H1 (cell line): ENCODE results near the gene MRPS17. TPM values are rescaled to one million over a fixed set of nuclear protein-coding genes. Genes with fewer than 3 reads are reported as not detected.

Experiments
- CTCF ChIA-PET: fragments of 300-600 bp; sonication (Branson Sonifier 250); formaldehyde crosslinking; loops from one replicate; lab custom pipeline; 2021; ENCODE audit not compliant: partially characterized antibody; lab: Charles Lee
- POLR2A ChIA-PET: fragments of 300-600 bp; sonication (Branson Sonifier 250); formaldehyde crosslinking; loops from one replicate; lab custom pipeline; 2021; ENCODE audit warnings: inconsistent platforms; ENCODE audit not compliant: partially characterized antibody; lab: Charles Lee
- DNase-seq, 2 experiments: peaks; one replicate each; pipeline versions ENCODE4 v3.0.0 to v3.0.0-alpha.2; 2010 to 2022; ENCODE audit warnings: low spot score in 2 of 2, low read depth in 1 of 2, mixed read lengths in 1 of 2
- FAIRE-seq: peaks from 2 replicates; lab custom pipeline; 2011; peaks lifted over from hg19 to GRCh38; lab: Jason Lieb, UNC
- H2AFZ ChIP-seq: 2 replicates; pipeline ENCODE4 v1.8.1; 2012; ENCODE audit warnings: low read length, inconsistent platforms
- H2AK5ac ChIP-seq: 2 replicates; pipeline ENCODE4 v1.6.1; 2013; ENCODE audit warnings: low read depth, low read length
- H2BK120ac ChIP-seq: replicated peaks from 2 replicates; pipeline ENCODE3; 2013; ENCODE audit warnings: low read depth, low read length, inconsistent platforms
- H2BK12ac ChIP-seq: 2 replicates; pipeline ENCODE4 v1.6.1; 2013; ENCODE audit warnings: low read depth, low read length
- H2BK15ac ChIP-seq: 2 replicates; pipeline ENCODE4 v1.6.1; 2013; ENCODE audit warnings: low read length
- H2BK20ac ChIP-seq: 2 replicates; pipeline ENCODE4 v1.6.1; 2013; ENCODE audit warnings: low read length
- H2BK5ac ChIP-seq: 2 replicates; pipeline ENCODE4 v1.6.1; 2013; ENCODE audit warnings: low read depth, low read length
- H3K14ac ChIP-seq: 2 replicates; pipeline ENCODE4 v1.6.1; 2013; ENCODE audit warnings: inconsistent platforms; ENCODE audit not compliant: insufficient read length
- H3K18ac ChIP-seq: 2 replicates; pipeline ENCODE4 v1.6.1; 2013; ENCODE audit warnings: low read length; ENCODE audit errors: extremely low read depth
- H3K23ac ChIP-seq: 2 replicates; pipeline ENCODE4 v1.6.1; 2013; ENCODE audit warnings: inconsistent platforms; ENCODE audit not compliant: insufficient read length
- H3K23me2 ChIP-seq: 2 replicates; pipeline ENCODE4 v1.6.1; 2013; ENCODE audit warnings: low read depth, low read length
- H3K27ac ChIP-seq: 2 replicates; pipeline ENCODE4 v1.6.1; 2011; ENCODE audit warnings: low read depth, low read length, inconsistent platforms
- H3K27me3 ChIP-seq, 4 experiments: replicated peaks in 1 of 4; 1 replicate in 1 of 4; 2 replicates in 3 of 4; pipeline versions ENCODE4 v1.6.1 to v1.8.1; 2011 to 2013; ENCODE audit warnings: low read length in 3 of 4, mild to moderate bottlenecking in 3 of 4, inconsistent platforms in 2 of 4, mixed read lengths in 2 of 4, moderate library complexity in 1 of 4; ENCODE audit not compliant: control insufficient read depth in 3 of 4, insufficient read depth in 3 of 4; ENCODE audit errors: extremely low read depth in 1 of 4
- H3K36me3 ChIP-seq, 4 experiments: 2 replicates each; pipeline versions ENCODE4 v1.6.1 to v1.8.1; 2011 to 2013; ENCODE audit warnings: mild to moderate bottlenecking in 4 of 4, low read length in 3 of 4, moderate library complexity in 2 of 4, control low read depth in 1 of 4, inconsistent platforms in 1 of 4; ENCODE audit not compliant: insufficient read depth in 4 of 4, control insufficient read depth in 2 of 4
- H3K4ac ChIP-seq: replicated peaks from 2 replicates; pipeline ENCODE3; 2013; ENCODE audit warnings: low read length, low read depth, mixed read lengths, inconsistent platforms; ENCODE audit not compliant: insufficient read length
- H3K4me1 ChIP-seq, 4 experiments: replicated peaks in 1 of 4; 1 replicate in 1 of 4; 2 replicates in 3 of 4; pipeline versions ENCODE4 v1.6.1 to v1.8.1; 2011 to 2013; ENCODE audit warnings: low read length in 3 of 4, inconsistent platforms in 2 of 4, mixed read lengths in 1 of 4; ENCODE audit not compliant: insufficient read depth in 4 of 4, control insufficient read depth in 3 of 4
- H3K4me2 ChIP-seq, 2 experiments: 2 replicates each; pipeline versions ENCODE4 v1.6.1 to v1.8.1; 2011 to 2013; ENCODE audit warnings: low read depth in 2 of 2, low read length in 2 of 2, control low read depth in 1 of 2, inconsistent platforms in 1 of 2, mild to moderate bottlenecking in 1 of 2; ENCODE audit not compliant: insufficient read depth in 1 of 2
- H3K4me3 ChIP-seq, 4 experiments: fragments of 200-600, 300-600 bp in 1 of 4; sonication (generic), shearing (Covaris generic), sonication (Bioruptor Twin) in 1 of 4; 2 replicates each; pipeline versions ENCODE4 v1.5.1 to v1.8.1; 2011 to 2016; ENCODE audit warnings: low read length in 4 of 4, low read depth in 3 of 4, control low read depth in 2 of 4, inconsistent platforms in 2 of 4, mild to moderate bottlenecking in 2 of 4, mixed read lengths in 1 of 4, moderate library complexity in 1 of 4; ENCODE audit not compliant: insufficient read depth in 2 of 4; ENCODE audit errors: extremely low read depth in 1 of 4
- H3K56ac ChIP-seq: replicated peaks from 2 replicates; pipeline ENCODE3; 2013; ENCODE audit warnings: low read depth, mild to moderate bottlenecking, mixed read lengths, low read length, inconsistent platforms; ENCODE audit not compliant: insufficient read length
- H3K79me1 ChIP-seq: 2 replicates; pipeline ENCODE4 v1.6.1; 2013; ENCODE audit warnings: low read depth, low read length, control low read depth
- H3K79me2 ChIP-seq, 2 experiments: 2 replicates each; pipeline versions ENCODE4 v1.6.1 to v1.8.1; 2012 to 2013; ENCODE audit warnings: low read length in 2 of 2, mild to moderate bottlenecking in 2 of 2, inconsistent platforms in 1 of 2; ENCODE audit not compliant: insufficient read depth in 2 of 2, control insufficient read depth in 1 of 2
- H3K9ac ChIP-seq, 4 experiments: replicated peaks in 1 of 4; 1 replicate in 1 of 4; 2 replicates in 3 of 4; pipeline versions ENCODE4 v1.6.1 to v1.8.1; 2011 to 2013; ENCODE audit warnings: low read depth in 3 of 4, low read length in 3 of 4, control low read depth in 2 of 4, mild to moderate bottlenecking in 2 of 4, moderate library complexity in 2 of 4, inconsistent platforms in 1 of 4; ENCODE audit errors: extremely low read depth in 1 of 4
- H3K9me3 ChIP-seq, 2 experiments: 2 replicates each; pipeline versions ENCODE4 v1.6.1 to v1.8.1; 2012 to 2013; ENCODE audit warnings: mild to moderate bottlenecking in 2 of 2, moderate library complexity in 2 of 2, control low read depth in 1 of 2, inconsistent platforms in 1 of 2, low read depth in 1 of 2, low read length in 1 of 2, mixed read lengths in 1 of 2; ENCODE audit not compliant: insufficient read depth in 2 of 2
- H4K20me1 ChIP-seq, 2 experiments: replicated peaks in 1 of 2; 2 replicates each; pipeline versions ENCODE3 to v1.8.1; 2011 to 2013; ENCODE audit warnings: inconsistent platforms in 2 of 2, low read length in 2 of 2, mild to moderate bottlenecking in 1 of 2; ENCODE audit not compliant: insufficient read depth in 2 of 2, control insufficient read depth in 1 of 2
- H4K5ac ChIP-seq: 2 replicates; pipeline ENCODE4 v1.6.1; 2013; ENCODE audit warnings: low read length, low read depth, mixed read lengths, inconsistent platforms; ENCODE audit not compliant: insufficient read length
- H4K8ac ChIP-seq: 2 replicates; pipeline ENCODE4 v1.8.0; 2013; ENCODE audit warnings: mild to moderate bottlenecking, moderate library complexity, low read length, inconsistent platforms; ENCODE audit not compliant: insufficient read depth; ENCODE audit errors: extremely low read depth
- H4K91ac ChIP-seq: replicated peaks from 2 replicates; pipeline ENCODE3; 2013; ENCODE audit warnings: low read length, mixed read lengths, inconsistent platforms; ENCODE audit not compliant: insufficient read length
- NANOG ChIP-seq: IDR thresholded peaks from 2 replicates; pipeline ENCODE4 v1.6.1; 2011; ENCODE audit warnings: low read length, low read depth, mild to moderate bottlenecking, inconsistent platforms; ENCODE audit not compliant: insufficient read depth, poor library complexity, severe bottlenecking
- WGBS, 2 experiments: shearing (Covaris generic) in 1 of 2; methylation state at CpG; one replicate each; pipeline versions ENCODE4 v1.1.6 to v1.1.7; 2013 to 2015; ENCODE audit warnings: low lambda C conversion rate in 2 of 2, mixed read lengths in 2 of 2, inconsistent platforms in 1 of 2, low coverage in 1 of 2, missing lambda C conversion rate in 1 of 2; ENCODE audit not compliant: insufficient replicate concordance in 2 of 2, insufficient coverage in 1 of 2, insufficient read length in 1 of 2; ENCODE audit errors: extremely low coverage in 1 of 2, missing lambda C conversion rate in 1 of 2; 5-methylcytosine and 5-hydroxymethylcytosine counted together
- polyA plus RNA-seq, 7 experiments: library from polyadenylated mRNA; depleted of rRNA in 3 of 7; stranded (reverse) in 5 of 7; unstranded in 2 of 7; fragments of >200 nt in 5 of 7; fragments of 200-250 nt in 2 of 7; gene quantifications; 1 replicate in 5 of 7; 2 replicates in 1 of 7; 4 replicates in 1 of 7; pipeline versions ENCODE4 v1.2.1 to v1.2.3, GENCODE V29; 2011 to 2013; ENCODE audit warnings: missing spikeins in 2 of 7, mixed read lengths in 2 of 7
- total RNA-seq: library from RNA; stranded (reverse); fragmentation: NEBNext Ultra II Directional; extraction: Animal tissue kit (Norgen Biotek cat#: 25700); gene quantifications from 2 replicates; pipeline ENCODE4 v1.2.1, GENCODE V29; 2021

Gene MRPS17
- total and polyA plus RNA-seq, 2 of the 8 experiments (the other 6 are each of a cell fraction or from before 2014, with no cell fraction given) = 15.8 to 27.3 TPM

DNA sequence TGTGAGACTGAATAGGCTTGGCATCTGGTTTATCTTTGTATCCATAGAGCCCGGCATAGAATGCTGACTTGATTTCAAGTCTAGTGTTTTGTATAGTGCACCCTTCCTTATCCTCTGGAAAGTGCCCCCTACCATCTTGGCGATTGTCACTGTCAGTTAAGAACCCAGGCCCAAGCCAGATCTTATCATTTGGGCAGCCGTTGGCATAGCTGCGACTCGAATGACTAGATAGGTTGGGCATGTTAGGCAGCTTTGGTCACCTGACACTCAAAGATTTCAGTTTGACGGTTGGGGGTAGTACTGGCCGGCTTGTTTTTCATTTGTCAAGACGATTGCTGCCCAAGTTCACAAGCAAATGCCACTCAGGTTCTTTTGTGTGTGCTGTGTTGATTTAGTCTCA is 19.3 kb downstream of the MRPS17 start:
- no peak overlapping the region for H2BK5ac ChIP-seq
- H4K20me1 ChIP-seq = peaks cover 2 to 7% of the 10 kb centered on the region in 2 experiments
- no peak overlapping the region for H3K4ac ChIP-seq
- no peak overlapping the region for H3K56ac ChIP-seq
- H3K27ac ChIP-seq = no peak overlapping the region
- H2AFZ ChIP-seq = no peak overlapping the region
- no peak overlapping the region for H2BK120ac ChIP-seq
- H2BK15ac ChIP-seq = no peak overlapping the region
- no peak overlapping the region for H4K5ac ChIP-seq
- DNase-seq (no peak), FAIRE-seq (no peak)
- H3K14ac ChIP-seq = no peak overlapping the region
- H3K9me3 ChIP-seq = no peaks in the 10 kb centered on the region
- POLR2A ChIA-PET = interaction anchor here (0.6 to 2.0 kb wide), 3 partner anchors 9 to 63 kb away, joined by 3 to 7 read pairs (median 6); no protein-coding TSS in a partner anchor
- no peaks in the 10 kb centered on the region for H3K36me3 ChIP-seq
- H3K4me2 ChIP-seq = no peak overlapping the region
- no peak overlapping the region for H4K8ac ChIP-seq
- CTCF ChIA-PET = no interaction called here
- no peak overlapping the region for H2BK12ac ChIP-seq
- no peak overlapping the region for H3K9ac ChIP-seq
- peaks cover under 1 to 26% of the 10 kb centered on the region in 2 experiments; a peak in 3 of 4 replicates for H3K79me2 ChIP-seq
- no peak overlapping the region for H3K4me3 ChIP-seq
- no peak overlapping the region for H4K91ac ChIP-seq
- H2AK5ac ChIP-seq = no peak overlapping the region
- no peaks in the 10 kb centered on the region for H3K27me3 ChIP-seq
- H2BK20ac ChIP-seq = no peak overlapping the region
- peaks cover 6% of the 10 kb centered on the region for H3K79me1 ChIP-seq
- H3K18ac ChIP-seq = no peak overlapping the region
- 84% methylated on average over 8 of the region's 8 CpGs; no CpG with 5 or more reads in 1 of the 2 experiments for WGBS, 2 experiments
- H3K23ac ChIP-seq = no peak overlapping the region
- peaks cover 0 to 5% (median 1%) of the 10 kb centered on the region in 4 experiments; a peak in 2 of 7 replicates for H3K4me1 ChIP-seq
- H3K23me2 ChIP-seq = no peaks in the 10 kb centered on the region
- TF ChIP-seq NANOG = no peak
